Spleen (tissue), 11 donors: ENCODE data around the gene SLC35G4. TPM values are rescaled to one million over a fixed set of nuclear protein-coding genes. Genes with fewer than 3 reads are reported as not detected.
"Not testable (repeated sequence)": the region's sequence is repeated elsewhere in the genome, so short reads cannot be mapped to it uniquely, and the experiment has no call there.

Experiments used
- DNase-seq: peaks from one replicate; pipeline ENCODE4 v3.0.0-alpha.2; 2020
- H3K27ac ChIP-seq, 8 donors: fragments of 200-600 bp; sonication (generic) in 7 of 8; 1 replicate in 4 of 8; 2 replicates in 4 of 8; pipeline versions ENCODE4 v1.5.0 to v1.8.0; 2016 to 2021; ENCODE audit warnings: inconsistent platforms in 4 of 8, mild to moderate bottlenecking in 4 of 8, moderate library complexity in 1 of 8
- H3K27me3 ChIP-seq, 7 donors: fragments of 200-600 bp; sonication (generic) in 6 of 7; replicated peaks in 1 of 7; 1 replicate in 4 of 7; 2 replicates in 3 of 7; pipeline versions ENCODE4 v1.5.0 to v1.8.0; 2016 to 2021; ENCODE audit warnings: inconsistent platforms in 3 of 7, mild to moderate bottlenecking in 1 of 7
- H3K36me3 ChIP-seq, 6 donors: fragments of 200-600 bp; sonication (generic) in 5 of 6; 1 replicate in 4 of 6; 2 replicates in 2 of 6; pipeline versions ENCODE4 v1.5.0 to v1.8.0; 2016 to 2021; ENCODE audit warnings: inconsistent platforms in 2 of 6
- H3K4me1 ChIP-seq, 6 donors: fragments of 200-600 bp; sonication (generic) in 5 of 6; 1 replicate in 3 of 6; 2 replicates in 3 of 6; pipeline versions ENCODE4 v1.5.0 to v1.8.0; 2016 to 2021; ENCODE audit warnings: inconsistent platforms in 3 of 6
- H3K4me3 ChIP-seq, 8 donors: fragments of 200-600 bp; sonication (generic) in 7 of 8; 1 replicate in 4 of 8; 2 replicates in 4 of 8; pipeline versions ENCODE4 v1.5.0 to v1.8.0; 2016 to 2021; ENCODE audit warnings: inconsistent platforms in 4 of 8, mild to moderate bottlenecking in 4 of 8, moderate library complexity in 2 of 8
- H3K9me3 ChIP-seq, 8 donors: fragments of 200-600 bp; sonication (generic) in 7 of 8; 1 replicate in 4 of 8; 2 replicates in 4 of 8; pipeline versions ENCODE4 v1.5.0 to v1.8.0; 2016 to 2021; ENCODE audit warnings: inconsistent platforms in 4 of 8
- CTCF ChIP-seq, 11 experiments: fragments of 200-600 bp in 7 of 11; fragments of 450-650 bp in 4 of 11; sonication (generic) in 4 of 11; IDR thresholded peaks in 8 of 11; conservative IDR thresholded peaks in 3 of 11; 1 replicate in 7 of 11; 2 replicates in 4 of 11; pipeline versions ENCODE4 v1.4.0 to v1.8.0; 2016 to 2021; ENCODE audit warnings: antibody characterized with exemption in 11 of 11, inconsistent platforms in 4 of 11, mild to moderate bottlenecking in 1 of 11
- POLR2A ChIP-seq, 3 donors: fragments of 450-650 bp; IDR thresholded peaks; one replicate each; pipeline ENCODE4 v1.5.1; 2017; ENCODE audit warnings: antibody characterized with exemption in 3 of 3, mild to moderate bottlenecking in 1 of 3
- POLR2AphosphoS5 ChIP-seq, 3 donors: sonication (generic); formaldehyde crosslinking; IDR thresholded peaks; one replicate each; pipeline ENCODE4 v1.5.1; 2017; ENCODE audit warnings: antibody characterized with exemption in 3 of 3
- WGBS, 5 donors: extraction: QIAGEN DNeasy Blood & Tissue Kit in 3 of 5; methylation state at CpG; one replicate each; pipeline versions ENCODE4 v1.1.5 to v1.1.7; 2013 to 2018; 5-methylcytosine and 5-hydroxymethylcytosine counted together
- intact Hi-C: fragments of 100-400 bp; cut with DNase I; formaldehyde crosslinking; loops from one replicate; pipeline ENCODE4 v1.15.0; 2023; ENCODE audit warnings: low total_unique reads
- polyA plus RNA-seq, 3 donors: library from polyadenylated mRNA; stranded (reverse); fragments of 200-250 nt; gene quantifications; one replicate each; pipeline ENCODE4 v1.2.1, GENCODE V29; 2013
- total RNA-seq, 7 donors: library from RNA; depleted of rRNA in 3 of 7; stranded (reverse); fragments of >200 nt in 3 of 7; fragmentation: NEBNext Ultra II Directional in 4 of 7; extraction: Animal tissue kit (Norgen Biotek cat#: 25700) in 4 of 7; gene quantifications; one replicate each; pipeline versions ENCODE4 v1.1.0 to v1.2.1, GENCODE V29; 2016 to 2021
- donor health status: healthy with polysubstance abuse.
- donor health status: DM: no; HTN: no; CAD: no; lungs with moderate emphysema.
- donor health status: DM: no; HTN: no; CAD: no.
- donor health status: Bipolar disorder and iron deficiency.
- donor health status: healthy.
- donor health status: DM: no; HTN: no; CAD: no.
- donor health status: DM: yes; HTN: yes; CAD: no.

Gene SLC35G4
- total and polyA plus RNA-seq, 10 donors, result not detected

DNA sequence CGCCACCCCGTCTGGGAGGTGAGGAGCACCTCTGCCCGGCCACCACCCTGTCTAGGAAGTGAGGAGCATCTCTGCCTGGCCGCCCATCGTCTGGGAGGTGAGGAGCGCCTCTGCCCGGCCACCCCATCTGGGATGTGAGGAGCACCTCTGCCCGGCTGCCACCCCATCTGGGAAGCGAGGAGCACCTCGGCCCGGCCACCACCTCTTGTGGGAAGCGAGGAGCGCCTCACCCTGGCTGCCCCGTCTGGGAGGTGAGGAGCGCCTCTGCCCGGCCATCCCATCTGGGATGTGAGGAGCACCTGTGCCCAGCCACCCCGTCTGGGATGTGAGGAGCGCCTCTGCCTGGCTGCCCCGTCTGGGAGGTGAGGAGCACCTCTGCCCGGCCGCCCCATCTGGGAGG, 4.6 kb downstream of the SLC35G4 start:
- H3K4me3 ChIP-seq, H3K27ac ChIP-seq, DNase-seq, H3K36me3 ChIP-seq, H3K4me1 ChIP-seq, intact Hi-C loops, H3K27me3 ChIP-seq: not testable (repeated sequence)
- 72 to 97% (median 93%) methylated on average over 9 to 21 of the region's 21 CpGs for WGBS, 5 donors
- peaks cover 0 to 14% (median 12%) of the 10 kb centered on the region in 8 donors for H3K9me3 ChIP-seq

GRCh38 chr18:11614981-11615380, 5.6 kb downstream of the SLC35G4 start:
- H3K4me3 ChIP-seq, H3K27me3 ChIP-seq, H3K27ac ChIP-seq, intact Hi-C loops, H3K4me1 ChIP-seq, DNase-seq, H3K36me3 ChIP-seq: not testable (repeated sequence)
- WGBS, 5 donors, result 88 to 96% (median 91%) methylated on average over 4 to 6 of the region's 6 CpGs
- peaks cover 0 to 14% (median 12%) of the 10 kb centered on the region in 8 donors for H3K9me3 ChIP-seq

DNA sequence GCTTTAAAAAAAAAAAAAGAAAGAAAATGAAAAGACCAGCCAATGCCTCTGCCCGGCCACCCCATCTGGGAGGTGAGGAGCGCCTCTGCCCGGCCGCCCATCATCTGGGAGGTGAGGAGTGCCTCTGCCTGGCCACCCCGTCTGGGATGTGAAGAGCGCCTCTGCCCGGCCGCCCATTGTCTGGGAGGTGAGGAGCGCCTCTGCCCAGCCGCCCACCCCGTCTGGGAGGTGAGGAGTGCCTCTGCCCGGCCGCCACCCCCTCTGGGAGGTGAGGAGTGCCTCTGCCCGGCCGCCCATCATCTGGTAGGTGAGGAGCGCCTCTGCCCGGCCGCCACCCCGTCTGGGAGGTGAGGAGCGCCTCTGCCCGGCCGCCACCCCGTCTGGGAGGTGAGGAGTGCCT, 37.9 kb downstream of the SLC35G4 start:
- WGBS, 5 donors, result 89 to 97% (median 92%) methylated on average over 5 to 23 of the region's 23 CpGs
- DNase-seq, H3K4me3 ChIP-seq, H3K36me3 ChIP-seq, H3K4me1 ChIP-seq, H3K27ac ChIP-seq, intact Hi-C loops: not testable (repeated sequence)
- Histone ChIP-seq H3K9me3 (peaks cover 0 to 24% (median 11%) of the 10 kb centered on the region in 8 donors), H3K27me3 (peaks cover 0 to 15% (median 0%) of the 10 kb centered on the region in 7 donors)

GRCh38 chr18:11647804-11648203, 38.4 kb downstream of the SLC35G4 start:
- H3K4me1 ChIP-seq, intact Hi-C loops, H3K27ac ChIP-seq, H3K4me3 ChIP-seq, DNase-seq, H3K36me3 ChIP-seq: not testable (repeated sequence)
- Histone ChIP-seq H3K27me3 (peaks cover 0 to 18% (median 0%) of the 10 kb centered on the region in 7 donors), H3K9me3 (peaks cover 0 to 24% (median 11%) of the 10 kb centered on the region in 8 donors)
- WGBS, 5 donors, result 93 to 98% (median 95%) methylated on average over 23 to 26 of the region's 26 CpGs

DNA sequence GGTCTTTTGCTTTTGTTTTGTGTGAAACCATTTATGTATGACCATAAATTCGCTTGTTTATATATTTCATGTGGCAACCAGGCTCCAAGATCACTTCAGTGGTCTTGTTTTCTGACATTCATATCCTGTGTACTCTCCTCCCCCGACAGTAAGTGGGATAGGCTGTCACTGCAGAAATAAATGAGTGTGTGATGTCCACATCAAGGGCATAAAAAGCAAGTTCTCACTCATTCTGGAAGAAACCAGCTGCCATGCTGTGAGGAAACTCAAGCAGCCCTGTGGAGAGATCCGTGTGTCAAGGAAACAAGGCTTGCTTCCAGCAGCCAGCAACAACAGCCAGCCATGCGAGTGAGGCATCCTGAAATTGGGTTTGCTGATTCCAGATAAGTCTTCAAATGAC, 40.4 kb downstream of the SLC35G4 start:
- Histone ChIP-seq H3K27me3 (peaks cover 0 to 36% (median 4%) of the 10 kb centered on the region in 7 donors), H3K27ac (no peak overlapping the region), H3K4me1 (no peaks in the 10 kb centered on the region), H3K36me3 (no peaks in the 10 kb centered on the region), H3K9me3 (peaks cover 0 to 24% (median 11%) of the 10 kb centered on the region in 8 donors), H3K4me3 (no peak overlapping the region)
- no peak for TF ChIP-seq POLR2AphosphoS5 (IDR thresholded peaks at IDR 0.05)
- 68 to 82% (median 77%) methylated on average over 4 of the region's 4 CpGs for WGBS, 5 donors
- no peak for DNase-seq
- intact Hi-C loops, result no loop called here

DNA sequence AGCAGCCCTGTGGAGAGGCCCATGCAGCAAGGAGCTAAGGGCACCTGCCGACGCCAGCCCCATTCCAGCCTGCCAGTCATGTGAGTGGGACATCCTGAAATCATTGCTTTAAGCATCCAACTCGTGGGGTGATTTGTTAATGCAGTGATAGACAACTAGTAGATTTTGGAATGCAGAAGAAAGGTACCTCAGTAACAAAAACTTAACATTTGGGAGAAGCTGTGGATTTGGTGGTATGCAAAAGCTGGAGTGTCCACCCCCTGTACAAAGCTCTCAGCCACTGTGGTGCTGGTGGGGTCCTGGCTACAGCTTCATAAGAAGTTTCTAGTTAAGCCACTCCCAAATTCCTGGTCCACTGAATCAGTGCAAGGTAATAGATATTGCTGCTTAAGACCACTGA, 42.5 kb downstream of the SLC35G4 start:
- peaks cover 0 to 24% (median 11%) of the 10 kb centered on the region in 8 donors for H3K9me3 ChIP-seq
- no peak overlapping the region for H3K4me3 ChIP-seq
- no peak for TF ChIP-seq POLR2A (IDR thresholded peaks at IDR 0.05)
- no peak for TF ChIP-seq POLR2AphosphoS5 (IDR thresholded peaks at IDR 0.05)
- DNase-seq, result no peak
- H3K36me3 ChIP-seq, result no peaks in the 10 kb centered on the region
- intact Hi-C loops, result no loop called here
- peaks cover 0 to 56% (median 8%) of the 10 kb centered on the region in 7 donors for H3K27me3 ChIP-seq
- H3K27ac ChIP-seq, result no peak overlapping the region
- 72 to 93% (median 75%) methylated on average over 3 of the region's 3 CpGs for WGBS, 5 donors
- peaks cover 0 to 8% (median 5%) of the 10 kb centered on the region in 6 donors for H3K4me1 ChIP-seq

GRCh38 chr18:11653521-11653920, 44.1 kb downstream of the SLC35G4 start:
- TF ChIP-seq POLR2A (IDR thresholded peaks at IDR 0.05), result no peak
- TF ChIP-seq CTCF (IDR thresholded peaks at IDR 0.05 in 8 of 11, conservative IDR thresholded peaks at IDR 0.05 in 3 of 11), result no peak
- TF ChIP-seq POLR2AphosphoS5 (IDR thresholded peaks at IDR 0.05), result no peak
- no peak for DNase-seq
- Histone ChIP-seq H3K4me1 (peaks cover 0 to 8% (median 5%) of the 10 kb centered on the region in 6 donors), H3K36me3 (no peaks in the 10 kb centered on the region), H3K9me3 (peaks cover 0 to 14% (median 4%) of the 10 kb centered on the region in 8 donors), H3K27ac (no peak overlapping the region), H3K4me3 (no peak overlapping the region), H3K27me3 (peaks cover 0 to 67% (median 8%) of the 10 kb centered on the region in 7 donors)
- 81 to 97% (median 87%) methylated on average over 10 of the region's 10 CpGs for WGBS, 5 donors
- intact Hi-C loops, result no loop called here
